Measurements from ENCODE around the gene NDUFS2.
A peak's percentile ranks its signal among the peaks of the same experiment; 100 is the strongest.

The NDUFS2 gene

GRCh38 chr1:161201836-161202712, at the start of gene NDUFS2:
TSS of gene NDUFS2 (plus strand) at chr1:161202367. CDS start at chr1:161202386, 19 bp downstream.
- DNase-seq (ENCODE audit: low read depth) = peak; percentile 100

GRCh38 chr1:161153176-161153575, 49.0 kb upstream of the NDUFS2 start:
- no peak for DNase-seq (ENCODE audit: low read depth)

GRCh38 chr1:161153682-161154337, 48.4 kb upstream of the NDUFS2 start, which contains the start of gene UFC1:
TSS of gene UFC1 (plus strand) at chr1:161153978. CDS start at chr1:161153998, 20 bp downstream.
- peak; percentile 93 for DNase-seq (ENCODE audit: low read depth)

GRCh38 chr1:161157867-161158266, 44.3 kb upstream of the NDUFS2 start:
- DNase-seq (ENCODE audit: low read depth) = no peak

GRCh38 chr1:161158316-161159010, 43.7 kb upstream of the NDUFS2 start:
- DNase-seq (ENCODE audit: low read depth) = peak; percentile 54

GRCh38 chr1:161159087-161159912, 42.9 kb upstream of the NDUFS2 start, which contains the start of gene USP21:
TSS of gene USP21 (plus strand) at chr1:161159500. CDS start at chr1:161160641, 1,141 bp downstream.
- DNase-seq (ENCODE audit: low read depth) = peak; percentile 94

- DNase-seq (ENCODE audit: low read depth) = no peak
Measured at GRCh38 chr1:161159913-161160243, 42.3 kb upstream of the NDUFS2 start.

- no peak for DNase-seq (ENCODE audit: low read depth)
Measured at GRCh38 chr1:161160671-161161145, 41.5 kb upstream of the NDUFS2 start.

GRCh38 chr1:161161652-161162051, 40.5 kb upstream of the NDUFS2 start:
- no peak for DNase-seq (ENCODE audit: low read depth)

GRCh38 chr1:161162052-161162451, 40.1 kb upstream of the NDUFS2 start:
- DNase-seq (ENCODE audit: low read depth) = no peak

- no peak for DNase-seq (ENCODE audit: low read depth)
Measured at GRCh38 chr1:161162806-161163205, 39.4 kb upstream of the NDUFS2 start.

- DNase-seq (ENCODE audit: low read depth) = no peak
Measured at GRCh38 chr1:161163793-161164192, 38.4 kb upstream of the NDUFS2 start.

- no peak for DNase-seq (ENCODE audit: low read depth)
Measured at GRCh38 chr1:161164901-161165610, 37.1 kb upstream of the NDUFS2 start.

- peak; percentile 99 for DNase-seq (ENCODE audit: low read depth)
Measured at GRCh38 chr1:161165742-161166668, 36.2 kb upstream of the NDUFS2 start, which contains the start of gene PPOX. TSS of gene PPOX (plus strand) at chr1:161166426. CDS start at chr1:161166848, 422 bp downstream.

GRCh38 chr1:161166669-161167548, 35.3 kb upstream of the NDUFS2 start:
- peak; percentile 52 for DNase-seq (ENCODE audit: low read depth)

- DNase-seq (ENCODE audit: low read depth) = no peak
Measured at GRCh38 chr1:161168906-161169305, 33.3 kb upstream of the NDUFS2 start.

GRCh38 chr1:161171191-161171590, 31.0 kb upstream of the NDUFS2 start:
- DNase-seq (ENCODE audit: low read depth) = peak; percentile 17

GRCh38 chr1:161171696-161172095, 30.5 kb upstream of the NDUFS2 start:
- no peak for DNase-seq (ENCODE audit: low read depth)

- DNase-seq (ENCODE audit: low read depth) = no peak
Measured at GRCh38 chr1:161172349-161172748, 29.8 kb upstream of the NDUFS2 start.

All from ELR (cell line).